Measurements from ENCODE around the gene CALR.

The CALR gene

GRCh38 chr19:12967907-12968306 is 29.5 kb downstream of the CALR start:
- TF ChIP-seq ZNF384 (IDR thresholded peaks at IDR 0.05) (0 out of 2 replicates have a peak, but pooled peaks have one; percentile 24), LEF1 (IDR thresholded peaks at IDR 0.05; ENCODE audit: borderline replicate concordance) (no peak)
- DNase-seq (ENCODE audit: extremely low spot score), result no peak
- CTCF ChIA-PET, result interaction anchor here (0.7 to 1.3 kb wide), 3 partner anchors 10 to 133 kb away, joined by 3 to 4 read pairs (median 3); no protein-coding TSS in a partner anchor
- POLR2A ChIA-PET, result no interaction called here

GRCh38 chr19:12969292-12969988 is 31.0 kb downstream of the CALR start, which contains the start of gene DAND5:
Gene DAND5, plus strand, starts transcription at chr19:12969576. Its CDS starts 85 bp downstream, at chr19:12969661.
- no peak for DNase-seq (ENCODE audit: extremely low spot score)
- no peak for TF ChIP-seq TARDBP (IDR thresholded peaks at IDR 0.05)
- TF ChIP-seq SUZ12 (IDR thresholded peaks at IDR 0.05), result no peak
- no peak for TF ChIP-seq BHLHE40 (IDR thresholded peaks at IDR 0.05; ENCODE audit: borderline replicate concordance)
- TF ChIP-seq ELF4 (IDR thresholded peaks at IDR 0.05), result no peak
- no peak for TF ChIP-seq CTBP1 (IDR thresholded peaks at IDR 0.05; ENCODE audit: borderline replicate concordance)
- TF ChIP-seq ARNT (IDR thresholded peaks at IDR 0.05), result no peak
- no peak for TF ChIP-seq L3MBTL2 (conservative IDR thresholded peaks at IDR 0.05)
- no peak for TF ChIP-seq LEF1 (IDR thresholded peaks at IDR 0.05; ENCODE audit: borderline replicate concordance)
- TF ChIP-seq NFRKB (IDR thresholded peaks at IDR 0.05), result no peak
- no peak for TF ChIP-seq PKNOX1 (IDR thresholded peaks at IDR 0.05)
- no peak for TF ChIP-seq SP1 (IDR thresholded peaks at IDR 0.05)
- TF ChIP-seq ZNF384 (IDR thresholded peaks at IDR 0.05), result no peak
- TF ChIP-seq FOXA1 (IDR thresholded peaks at IDR 0.05), result no peak
- no peak for TF ChIP-seq HDGF (IDR thresholded peaks at IDR 0.05; ENCODE audit: borderline replicate concordance)
- ChIA-PET POLR2A (no interaction called here), CTCF (interaction anchor here (0.9 to 1.4 kb wide), 2 partner anchors 8 to 65 kb away, joined by 3 to 4 read pairs; no protein-coding TSS in a partner anchor)

- POLR2A ChIA-PET, result no interaction called here
- no peak for DNase-seq (ENCODE audit: extremely low spot score)
- TF ChIP-seq CTBP1 (IDR thresholded peaks at IDR 0.05; ENCODE audit: borderline replicate concordance) (no peak), ZNF384 (IDR thresholded peaks at IDR 0.05) (no peak), LEF1 (IDR thresholded peaks at IDR 0.05; ENCODE audit: borderline replicate concordance) (no peak), NFRKB (IDR thresholded peaks at IDR 0.05) (no peak), L3MBTL2 (conservative IDR thresholded peaks at IDR 0.05) (no peak), TARDBP (IDR thresholded peaks at IDR 0.05) (no peak), SP1 (IDR thresholded peaks at IDR 0.05) (no peak), HDGF (IDR thresholded peaks at IDR 0.05; ENCODE audit: borderline replicate concordance) (no peak), PKNOX1 (IDR thresholded peaks at IDR 0.05) (no peak), ARNT (IDR thresholded peaks at IDR 0.05) (no peak), FOXM1 (IDR thresholded peaks at IDR 0.05; ENCODE audit: borderline replicate concordance) (no peak), BHLHE40 (IDR thresholded peaks at IDR 0.05; ENCODE audit: borderline replicate concordance) (no peak), SUZ12 (IDR thresholded peaks at IDR 0.05) (no peak), FOXA1 (IDR thresholded peaks at IDR 0.05) (no peak), ELF4 (IDR thresholded peaks at IDR 0.05) (no peak), FOXK2 (IDR thresholded peaks at IDR 0.05) (no peak)
- CTCF ChIA-PET, result interaction anchor here (0.9 to 1.4 kb wide), 2 partner anchors 7 to 64 kb away, joined by 3 to 4 read pairs; no protein-coding TSS in a partner anchor
Observed at GRCh38 chr19:12970070-12970820, 31.8 kb downstream of the CALR start.

GRCh38 chr19:12973236-12973635 is 34.8 kb downstream of the CALR start:
- CTCF ChIA-PET, result interaction anchor here (2.6 kb wide), 1 partner anchor 8 kb away, joined by 15 read pairs; no protein-coding TSS in a partner anchor
- no peak for TF ChIP-seq ELF4 (IDR thresholded peaks at IDR 0.05)
- TF ChIP-seq CTBP1 (IDR thresholded peaks at IDR 0.05; ENCODE audit: borderline replicate concordance), result no peak
- no peak for TF ChIP-seq FOXK2 (IDR thresholded peaks at IDR 0.05)
- TF ChIP-seq SUZ12 (IDR thresholded peaks at IDR 0.05), result no peak
- TF ChIP-seq NFRKB (IDR thresholded peaks at IDR 0.05), result no peak
- TF ChIP-seq ZNF384 (IDR thresholded peaks at IDR 0.05), result no peak
- TF ChIP-seq LEF1 (IDR thresholded peaks at IDR 0.05; ENCODE audit: borderline replicate concordance), result no peak
- no peak for TF ChIP-seq L3MBTL2 (conservative IDR thresholded peaks at IDR 0.05)
- TF ChIP-seq PKNOX1 (IDR thresholded peaks at IDR 0.05), result no peak
- TF ChIP-seq BHLHE40 (IDR thresholded peaks at IDR 0.05; ENCODE audit: borderline replicate concordance), result no peak
- no peak for DNase-seq (ENCODE audit: extremely low spot score)
- POLR2A ChIA-PET, result no interaction called here

- ChIA-PET POLR2A (interaction anchor here (1.1 kb wide), 1 partner anchor 9 kb away, joined by 3 read pairs; no protein-coding TSS in a partner anchor), CTCF (interaction anchor here (2.6 kb wide), 1 partner anchor 10 kb away, joined by 15 read pairs; no protein-coding TSS in a partner anchor)
- no peak for DNase-seq (ENCODE audit: extremely low spot score)
- TF ChIP-seq ZNF384 (IDR thresholded peaks at IDR 0.05) (peak; percentile 10; the same call in 1 of the 2 replicates), TARDBP (IDR thresholded peaks at IDR 0.05) (no peak)
Observed at GRCh38 chr19:12974301-12975220, 36.2 kb downstream of the CALR start.
